ENCODE data around the gene BRCA2. TPM values are rescaled to one million over a fixed set of nuclear protein-coding genes. Genes with fewer than 3 reads are reported as not detected.
A peak's percentile ranks its signal among the peaks of the same experiment; 100 is the strongest.

BRCA2 gene
- total and polyA plus RNA-seq, 2 donors = 1.5 to 11.0 TPM

- Histone ChIP-seq H3K27ac (ENCODE audit: low read depth in 1 of 2, low read length in 1 of 2) (no peak overlapping the region), H3K4me1 (ENCODE audit: control insufficient read depth in 2 of 2, insufficient read depth in 2 of 2, low read length in 2 of 2) (peaks cover 7 to 8% of the 10 kb centered on the region in 2 donors), H3K9me3 (ENCODE audit: control insufficient read depth in 2 of 2, insufficient read depth in 1 of 2, low read length in 1 of 2) (no peaks in the 10 kb centered on the region), H3K27me3 (ENCODE audit: control insufficient read depth in 2 of 2, insufficient read depth in 1 of 2, low read length in 1 of 2) (no peaks in the 10 kb centered on the region), H3K4me3 (ENCODE audit: low read length in 2 of 2) (no peak overlapping the region), H3K36me3 (ENCODE audit: control insufficient read depth in 2 of 2, insufficient read depth in 2 of 2, low read length in 1 of 2) (peaks cover 0 to 2% of the 10 kb centered on the region in 2 donors)
- no peak for DNase-seq (ENCODE audit: low read depth in 6 of 9, low spot score in 9 of 9)
- 88% methylated on average over 1 of the region's 1 CpG for WGBS
Observed at GRCh38 chr13:32390484-32390883, 75.2 kb downstream of the BRCA2 start.

- DNase-seq (ENCODE audit: low read depth in 6 of 9, low spot score in 9 of 9) = no peak
- Histone ChIP-seq H3K27me3 (ENCODE audit: control insufficient read depth in 2 of 2, insufficient read depth in 1 of 2, low read length in 1 of 2) (no peaks in the 10 kb centered on the region), H3K27ac (ENCODE audit: low read depth in 1 of 2, low read length in 1 of 2) (no peak overlapping the region), H3K4me1 (ENCODE audit: control insufficient read depth in 2 of 2, insufficient read depth in 2 of 2, low read length in 2 of 2) (peaks cover 7 to 8% of the 10 kb centered on the region in 2 donors), H3K36me3 (ENCODE audit: control insufficient read depth in 2 of 2, insufficient read depth in 2 of 2, low read length in 1 of 2) (peaks cover 0 to 2% of the 10 kb centered on the region in 2 donors), H3K4me3 (ENCODE audit: low read length in 2 of 2) (no peak overlapping the region), H3K9me3 (ENCODE audit: control insufficient read depth in 2 of 2, insufficient read depth in 1 of 2, low read length in 1 of 2) (no peaks in the 10 kb centered on the region)
- WGBS = 58% methylated on average over 4 of the region's 4 CpGs
Observed at GRCh38 chr13:32391101-32391619, 75.9 kb downstream of the BRCA2 start.

- Histone ChIP-seq H3K27me3 (ENCODE audit: control insufficient read depth in 2 of 2, insufficient read depth in 1 of 2, low read length in 1 of 2) (no peaks in the 10 kb centered on the region), H3K4me3 (ENCODE audit: low read length in 2 of 2) (no peak overlapping the region), H3K27ac (ENCODE audit: low read depth in 1 of 2, low read length in 1 of 2) (no peak overlapping the region), H3K9me3 (ENCODE audit: control insufficient read depth in 2 of 2, insufficient read depth in 1 of 2, low read length in 1 of 2) (no peaks in the 10 kb centered on the region), H3K36me3 (ENCODE audit: control insufficient read depth in 2 of 2, insufficient read depth in 2 of 2, low read length in 1 of 2) (peaks cover 21 to 32% of the 10 kb centered on the region in 2 donors), H3K4me1 (ENCODE audit: control insufficient read depth in 2 of 2, insufficient read depth in 2 of 2, low read length in 2 of 2) (peaks cover under 1 to 3% of the 10 kb centered on the region in 2 donors)
- DNase-seq (ENCODE audit: low read depth in 6 of 9, low spot score in 9 of 9) = no peak
- WGBS = 96% methylated on average over 4 of the region's 4 CpGs
Observed at GRCh38 chr13:32403108-32403507, 87.8 kb downstream of the BRCA2 start.

- Histone ChIP-seq H3K27me3 (ENCODE audit: control insufficient read depth in 2 of 2, insufficient read depth in 1 of 2, low read length in 1 of 2) (no peaks in the 10 kb centered on the region), H3K4me1 (ENCODE audit: control insufficient read depth in 2 of 2, insufficient read depth in 2 of 2, low read length in 2 of 2) (peaks cover 2 to 17% of the 10 kb centered on the region in 2 donors), H3K36me3 (ENCODE audit: control insufficient read depth in 2 of 2, insufficient read depth in 2 of 2, low read length in 1 of 2) (peaks cover 11 to 17% of the 10 kb centered on the region in 2 donors), H3K9me3 (ENCODE audit: control insufficient read depth in 2 of 2, insufficient read depth in 1 of 2, low read length in 1 of 2) (no peaks in the 10 kb centered on the region), H3K4me3 (ENCODE audit: low read length in 2 of 2) (no peak overlapping the region), H3K27ac (ENCODE audit: low read depth in 1 of 2, low read length in 1 of 2) (peak overlapping the region in 1 of 2 donors; percentile 13)
- WGBS = 97% methylated on average over 6 of the region's 6 CpGs
- no peak for DNase-seq (ENCODE audit: low read depth in 6 of 9, low spot score in 9 of 9)
Observed at GRCh38 chr13:32407854-32408253, 92.5 kb downstream of the BRCA2 start.

- WGBS = 93% methylated on average over 9 of the region's 9 CpGs
Observed at GRCh38 chr13:32408296-32409000, 93.1 kb downstream of the BRCA2 start.

GRCh38 chr13:32409001-32409313 is 93.6 kb downstream of the BRCA2 start:
- WGBS = 96% methylated on average over 6 of the region's 6 CpGs
- no peak overlapping the region for H3K4me3 ChIP-seq (ENCODE audit: low read length in 2 of 2)
- H3K9me3 ChIP-seq (ENCODE audit: control insufficient read depth in 2 of 2, insufficient read depth in 1 of 2, low read length in 1 of 2) = no peaks in the 10 kb centered on the region
- no peaks in the 10 kb centered on the region for H3K27me3 ChIP-seq (ENCODE audit: control insufficient read depth in 2 of 2, insufficient read depth in 1 of 2, low read length in 1 of 2)
- H3K27ac ChIP-seq (ENCODE audit: low read depth in 1 of 2, low read length in 1 of 2) = peak overlapping the region in 1 of 2 donors; percentile 1
- H3K36me3 ChIP-seq (ENCODE audit: control insufficient read depth in 2 of 2, insufficient read depth in 2 of 2, low read length in 1 of 2) = peaks cover 7 to 13% of the 10 kb centered on the region in 2 donors
- H3K4me1 ChIP-seq (ENCODE audit: control insufficient read depth in 2 of 2, insufficient read depth in 2 of 2, low read length in 2 of 2) = peaks cover 2 to 17% of the 10 kb centered on the region in 2 donors
- DNase-seq (ENCODE audit: low read depth in 6 of 9, low spot score in 9 of 9) = no peak

More at GRCh38 chr13:32408296-32409000, 93.1 kb downstream of the BRCA2 start:
- peak overlapping the region in 1 of 2 donors; percentile 13 for H3K27ac ChIP-seq (ENCODE audit: low read depth in 1 of 2, low read length in 1 of 2)
- H3K4me3 ChIP-seq (ENCODE audit: low read length in 2 of 2) = no peak overlapping the region
- H3K27me3 ChIP-seq (ENCODE audit: control insufficient read depth in 2 of 2, insufficient read depth in 1 of 2, low read length in 1 of 2) = no peaks in the 10 kb centered on the region
- H3K36me3 ChIP-seq (ENCODE audit: control insufficient read depth in 2 of 2, insufficient read depth in 2 of 2, low read length in 1 of 2) = peaks cover 7 to 13% of the 10 kb centered on the region in 2 donors
- no peaks in the 10 kb centered on the region for H3K9me3 ChIP-seq (ENCODE audit: control insufficient read depth in 2 of 2, insufficient read depth in 1 of 2, low read length in 1 of 2)
- no peak for DNase-seq (ENCODE audit: low read depth in 6 of 9, low spot score in 9 of 9)
- peaks cover 2 to 17% of the 10 kb centered on the region in 2 donors for H3K4me1 ChIP-seq (ENCODE audit: control insufficient read depth in 2 of 2, insufficient read depth in 2 of 2, low read length in 2 of 2)

GRCh38 chr13:32409561-32410421 is 94.5 kb downstream of the BRCA2 start:
- 82% methylated on average over 27 of the region's 27 CpGs for WGBS
- Histone ChIP-seq H3K36me3 (ENCODE audit: control insufficient read depth in 2 of 2, insufficient read depth in 2 of 2, low read length in 1 of 2) (peaks cover 4 to 13% of the 10 kb centered on the region in 2 donors), H3K27me3 (ENCODE audit: control insufficient read depth in 2 of 2, insufficient read depth in 1 of 2, low read length in 1 of 2) (no peaks in the 10 kb centered on the region), H3K27ac (ENCODE audit: low read depth in 1 of 2, low read length in 1 of 2) (peak overlapping the region in 1 of 2 donors; percentile 42), H3K9me3 (ENCODE audit: control insufficient read depth in 2 of 2, insufficient read depth in 1 of 2, low read length in 1 of 2) (no peaks in the 10 kb centered on the region), H3K4me3 (ENCODE audit: low read length in 2 of 2) (no peak overlapping the region), H3K4me1 (ENCODE audit: control insufficient read depth in 2 of 2, insufficient read depth in 2 of 2, low read length in 2 of 2) (peaks cover 2 to 17% of the 10 kb centered on the region in 2 donors)
- no peak for DNase-seq (ENCODE audit: low read depth in 6 of 9, low spot score in 9 of 9)

- H3K27me3 ChIP-seq (ENCODE audit: control insufficient read depth in 2 of 2, insufficient read depth in 1 of 2, low read length in 1 of 2) = no peaks in the 10 kb centered on the region
- DNase-seq (ENCODE audit: low read depth in 6 of 9, low spot score in 9 of 9) = no peak
- H3K36me3 ChIP-seq (ENCODE audit: control insufficient read depth in 2 of 2, insufficient read depth in 2 of 2, low read length in 1 of 2) = no peaks in the 10 kb centered on the region
- 98% methylated on average over 3 of the region's 3 CpGs for WGBS
- H3K4me1 ChIP-seq (ENCODE audit: control insufficient read depth in 2 of 2, insufficient read depth in 2 of 2, low read length in 2 of 2) = peaks cover under 1 to 13% of the 10 kb centered on the region in 2 donors
- no peak overlapping the region for H3K27ac ChIP-seq (ENCODE audit: low read depth in 1 of 2, low read length in 1 of 2)
- H3K9me3 ChIP-seq (ENCODE audit: control insufficient read depth in 2 of 2, insufficient read depth in 1 of 2, low read length in 1 of 2) = peaks cover 0 to 4% of the 10 kb centered on the region in 2 donors
- no peak overlapping the region for H3K4me3 ChIP-seq (ENCODE audit: low read length in 2 of 2)
Observed at GRCh38 chr13:32413284-32413683, 98.0 kb downstream of the BRCA2 start.

- WGBS = 97% methylated on average over 2 of the region's 2 CpGs
- H3K4me1 ChIP-seq (ENCODE audit: control insufficient read depth in 2 of 2, insufficient read depth in 2 of 2, low read length in 2 of 2) = peaks cover 0 to 6% of the 10 kb centered on the region in 2 donors
- no peaks in the 10 kb centered on the region for H3K27me3 ChIP-seq (ENCODE audit: control insufficient read depth in 2 of 2, insufficient read depth in 1 of 2, low read length in 1 of 2)
- DNase-seq (ENCODE audit: low read depth in 6 of 9, low spot score in 9 of 9) = no peak
- peaks cover under 1% of the 10 kb centered on the region in 2 donors for H3K36me3 ChIP-seq (ENCODE audit: control insufficient read depth in 2 of 2, insufficient read depth in 2 of 2, low read length in 1 of 2)
- no peak overlapping the region for H3K4me3 ChIP-seq (ENCODE audit: low read length in 2 of 2)
- H3K9me3 ChIP-seq (ENCODE audit: control insufficient read depth in 2 of 2, insufficient read depth in 1 of 2, low read length in 1 of 2) = peaks cover 0 to 6% of the 10 kb centered on the region in 2 donors
- H3K27ac ChIP-seq (ENCODE audit: low read depth in 1 of 2, low read length in 1 of 2) = no peak overlapping the region
Observed at GRCh38 chr13:32414580-32414979, 99.3 kb downstream of the BRCA2 start.

Measured in thymus (tissue), 11 donors.